Measurements from ENCODE around the gene IDS. TPM values are rescaled to one million over a fixed set of nuclear protein-coding genes. Genes with fewer than 3 reads are reported as not detected.

The IDS gene
- total and polyA plus RNA-seq, 2 experiments from 2014 or later = 47.7 to 79.5 TPM

DNA sequence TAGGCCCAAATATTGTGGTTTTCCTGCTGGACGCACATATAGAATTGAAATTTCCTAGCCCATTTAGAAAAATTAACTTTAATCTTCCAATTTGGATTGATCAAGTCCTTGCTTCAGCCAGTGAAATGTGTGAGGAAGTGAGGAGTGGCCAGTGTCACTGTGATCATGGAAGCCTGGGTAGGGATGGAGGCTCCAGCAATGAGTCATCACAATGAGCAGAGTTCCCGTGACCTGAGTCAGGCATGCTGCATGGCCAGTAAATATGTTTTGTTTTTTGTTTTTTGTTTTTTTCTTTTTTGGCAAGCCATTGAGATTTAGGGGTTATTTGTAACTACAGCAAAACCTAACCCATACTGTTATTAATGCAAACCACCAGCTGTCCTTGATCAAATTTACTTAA lies 52.1 kb downstream of the IDS start:
- peak overlapping the region; percentile 27; the same call in 1 of the 2 replicates for H3K27ac ChIP-seq
- H3K4me2 ChIP-seq (ENCODE audit: unreplicated experiment) = no peak overlapping the region
- H3K4me3 ChIP-seq = no peak overlapping the region
- H3K9me3 ChIP-seq (ENCODE audit: low read depth) = no peaks in the 10 kb centered on the region
- no peaks in the 10 kb centered on the region for H3F3A ChIP-seq (ENCODE audit: insufficient read depth)
- H4K20me1 ChIP-seq (ENCODE audit: insufficient read depth) = no peaks in the 10 kb centered on the region
- H3K27me3 ChIP-seq (replicated peaks; ENCODE audit: insufficient read depth) = no peaks in the 10 kb centered on the region
- H3K9me2 ChIP-seq (ENCODE audit: insufficient read depth) = no peaks in the 10 kb centered on the region
- in situ Hi-C loops (cut with MboI) = no loop called here
- 4 to 7% methylated on average over 2 of the region's 2 CpGs for WGBS, 2 experiments (ENCODE audit: low coverage in 1 of 2, low lambda C conversion rate in 2 of 2, missing lambda C conversion rate in 2 of 2)
- H3K79me2 ChIP-seq (ENCODE audit: insufficient read depth) = no peaks in the 10 kb centered on the region
- H2AFZ ChIP-seq = no peak overlapping the region
- H3K9ac ChIP-seq = no peak overlapping the region
- no peak for TF ChIP-seq EZH2phosphoT487 (IDR thresholded peaks at IDR 0.05; ENCODE audit: insufficient read depth, low read depth)
- TF ChIP-seq EZH2 (IDR thresholded peaks at IDR 0.05; ENCODE audit: insufficient read depth, poor library complexity, severe bottlenecking) = no peak
- DNase-seq = peak; percentile 76
- H3K4me1 ChIP-seq (ENCODE audit: insufficient read depth) = peaks cover 4% of the 10 kb centered on the region; the same call in 1 of the 2 replicates
- H3K36me3 ChIP-seq (ENCODE audit: low read depth) = no peaks in the 10 kb centered on the region

DNA sequence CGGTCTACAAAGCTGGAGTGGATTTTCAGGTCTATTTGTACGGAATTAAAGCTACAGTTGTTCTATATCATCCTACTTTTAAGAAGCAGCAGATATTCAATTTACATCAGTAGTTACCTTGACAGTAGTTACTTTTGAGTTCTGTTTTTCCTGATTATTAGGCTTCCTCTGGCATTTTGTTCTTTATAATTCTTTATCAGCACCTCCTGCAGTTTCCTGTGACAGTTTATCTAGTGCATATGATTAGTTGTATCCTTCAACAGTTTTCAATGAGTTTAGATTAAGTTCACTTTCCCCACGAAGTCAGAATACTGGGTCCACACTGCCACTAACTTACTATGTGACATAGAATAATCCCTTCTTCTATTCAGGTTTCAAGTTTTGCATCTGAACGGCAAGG lies 71.7 kb downstream of the IDS start:
- WGBS, 2 experiments (ENCODE audit: low coverage in 1 of 2, low lambda C conversion rate in 2 of 2, missing lambda C conversion rate in 2 of 2) = 10 to 13% methylated on average over 4 of the region's 4 CpGs
- H3K9me3 ChIP-seq (ENCODE audit: low read depth) = no peaks in the 10 kb centered on the region
- H3K9ac ChIP-seq = no peak overlapping the region
- no peak overlapping the region for H3K27ac ChIP-seq
- no peaks in the 10 kb centered on the region for H3F3A ChIP-seq (ENCODE audit: insufficient read depth)
- no peak for TF ChIP-seq EZH2 (IDR thresholded peaks at IDR 0.05; ENCODE audit: insufficient read depth, poor library complexity, severe bottlenecking)
- no peak for TF ChIP-seq EZH2phosphoT487 (IDR thresholded peaks at IDR 0.05; ENCODE audit: insufficient read depth, low read depth)
- no peak overlapping the region for H2AFZ ChIP-seq
- DNase-seq = no peak
- no peaks in the 10 kb centered on the region for H3K27me3 ChIP-seq (replicated peaks; ENCODE audit: insufficient read depth)
- no peaks in the 10 kb centered on the region for H3K4me1 ChIP-seq (ENCODE audit: insufficient read depth)
- in situ Hi-C loops (cut with MboI) = no loop called here
- H3K36me3 ChIP-seq (ENCODE audit: low read depth) = no peaks in the 10 kb centered on the region
- H3K4me3 ChIP-seq = no peak overlapping the region
- H3K9me2 ChIP-seq (ENCODE audit: insufficient read depth) = no peaks in the 10 kb centered on the region
- H3K4me2 ChIP-seq (ENCODE audit: unreplicated experiment) = no peak overlapping the region
- no peaks in the 10 kb centered on the region for H4K20me1 ChIP-seq (ENCODE audit: insufficient read depth)
- H3K79me2 ChIP-seq (ENCODE audit: insufficient read depth) = no peaks in the 10 kb centered on the region

DNA sequence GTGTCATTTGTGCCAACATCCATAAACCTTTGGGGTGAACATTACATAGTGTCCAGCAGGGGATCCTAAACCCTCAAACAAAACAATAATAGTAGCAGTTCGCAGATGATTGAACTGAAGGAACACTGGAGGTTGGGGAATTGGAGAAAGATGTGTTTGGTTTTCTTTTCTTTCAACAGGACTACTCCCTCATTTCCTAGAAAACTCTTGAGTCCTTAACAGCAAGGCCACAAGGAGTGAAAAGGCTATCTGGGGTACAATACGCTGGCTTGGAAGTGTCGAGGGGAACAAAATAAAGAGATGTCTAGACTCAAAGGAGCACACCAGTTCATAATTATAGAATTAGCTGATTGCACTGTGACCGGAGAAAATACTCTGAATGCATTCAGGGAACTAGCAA lies 72.1 kb downstream of the IDS start:
- 31 to 32% methylated on average over 4 of the region's 4 CpGs for WGBS, 2 experiments (ENCODE audit: low coverage in 1 of 2, low lambda C conversion rate in 2 of 2, missing lambda C conversion rate in 2 of 2)
- H3K27ac ChIP-seq = no peak overlapping the region
- no peaks in the 10 kb centered on the region for H3F3A ChIP-seq (ENCODE audit: insufficient read depth)
- no peaks in the 10 kb centered on the region for H4K20me1 ChIP-seq (ENCODE audit: insufficient read depth)
- H2AFZ ChIP-seq = no peak overlapping the region
- H3K9me3 ChIP-seq (ENCODE audit: low read depth) = no peaks in the 10 kb centered on the region
- H3K36me3 ChIP-seq (ENCODE audit: low read depth) = no peaks in the 10 kb centered on the region
- H3K4me1 ChIP-seq (ENCODE audit: insufficient read depth) = no peaks in the 10 kb centered on the region
- TF ChIP-seq EZH2phosphoT487 (IDR thresholded peaks at IDR 0.05; ENCODE audit: insufficient read depth, low read depth) = no peak
- TF ChIP-seq EZH2 (IDR thresholded peaks at IDR 0.05; ENCODE audit: insufficient read depth, poor library complexity, severe bottlenecking) = no peak
- H3K27me3 ChIP-seq (replicated peaks; ENCODE audit: insufficient read depth) = no peaks in the 10 kb centered on the region
- H3K9ac ChIP-seq = no peak overlapping the region
- H3K9me2 ChIP-seq (ENCODE audit: insufficient read depth) = no peaks in the 10 kb centered on the region
- no peak for DNase-seq
- H3K4me3 ChIP-seq = no peak overlapping the region
- no peak overlapping the region for H3K4me2 ChIP-seq (ENCODE audit: unreplicated experiment)
- in situ Hi-C loops (cut with MboI) = no loop called here
- no peaks in the 10 kb centered on the region for H3K79me2 ChIP-seq (ENCODE audit: insufficient read depth)

Other genes starting within 250 kb of the IDS start
- 10.4 and 10.6 TPM in 2 replicates for gene EOLA1, start 35.7 kb upstream of the IDS start, total RNA-seq (2014; rRNA removed; shearing (Covaris generic))
- 12.0 and 12.3 TPM in 2 replicates for gene EOLA1, start 35.7 kb upstream of the IDS start, polyA plus RNA-seq (2016; fragmentation: Nextera tagmentation; extraction: Ambion mirVana)
- not detected in 2 replicates for gene HSFX3, start 44.6 kb upstream of the IDS start, total RNA-seq (2014; rRNA removed; shearing (Covaris generic))
- not detected in 2 replicates for gene HSFX3, start 44.6 kb upstream of the IDS start, polyA plus RNA-seq (2016; fragmentation: Nextera tagmentation; extraction: Ambion mirVana)
- gene MAGEA9B, start 82.2 kb upstream of the IDS start, total RNA-seq (2014; rRNA removed; shearing (Covaris generic)) = not detected in 2 replicates
- not detected in 2 replicates for gene MAGEA9B, start 82.2 kb upstream of the IDS start, polyA plus RNA-seq (2016; fragmentation: Nextera tagmentation; extraction: Ambion mirVana)
- gene HSFX2, start 90.0 kb upstream of the IDS start, total RNA-seq (2014; rRNA removed; shearing (Covaris generic)) = 0.43 TPM in 1 of 2 replicates, not detected in the other
- gene HSFX2, start 90.0 kb upstream of the IDS start, polyA plus RNA-seq (2016; fragmentation: Nextera tagmentation; extraction: Ambion mirVana) = not detected in 2 replicates
- 14.0 and 14.7 TPM in 2 replicates for gene TMEM185A, start 126.5 kb upstream of the IDS start, total RNA-seq (2014; rRNA removed; shearing (Covaris generic))
- 13.6 and 15.3 TPM in 2 replicates for gene TMEM185A, start 126.5 kb upstream of the IDS start, polyA plus RNA-seq (2016; fragmentation: Nextera tagmentation; extraction: Ambion mirVana)
- not detected in 2 replicates for gene MAGEA11, start 206.8 kb upstream of the IDS start, total RNA-seq (2014; rRNA removed; shearing (Covaris generic))
- gene MAGEA11, start 206.8 kb upstream of the IDS start, polyA plus RNA-seq (2016; fragmentation: Nextera tagmentation; extraction: Ambion mirVana) = not detected in 2 replicates